Neural crest cell (in vitro differentiated cells): ENCODE results near the gene PPARA. TPM values are rescaled to one million over a fixed set of nuclear protein-coding genes. Genes with fewer than 3 reads are reported as not detected.

Source experiments
- DNase-seq: peaks from one replicate; pipeline ENCODE4 v3.0.0; 2021; ENCODE audit warnings: low read depth, mixed read lengths, low spot score
- H3K27ac Mint-ChIP-seq: one replicate; pipeline ENCODE4 v1.8.0; 2021; ENCODE audit warnings: mild to moderate bottlenecking, mixed read lengths; ENCODE audit not compliant: unreplicated experiment
- H3K27me3 Mint-ChIP-seq: 2 replicates; pipeline ENCODE4 v1.8.0; 2021; ENCODE audit warnings: low read depth, mild to moderate bottlenecking, mixed read lengths
- H3K36me3 Mint-ChIP-seq: 2 replicates; pipeline ENCODE4 v1.8.0; 2021; ENCODE audit warnings: low read depth, mild to moderate bottlenecking, mixed read lengths
- H3K4me1 Mint-ChIP-seq: 2 replicates; pipeline ENCODE4 v1.8.0; 2021; ENCODE audit warnings: mixed read lengths
- H3K4me3 Mint-ChIP-seq: one replicate; pipeline ENCODE4 v1.8.0; 2021; ENCODE audit warnings: mild to moderate bottlenecking, mixed read lengths
- H3K9me3 Mint-ChIP-seq: 2 replicates; pipeline ENCODE4 v1.8.0; 2021; ENCODE audit warnings: mixed read lengths
- total RNA-seq: library from RNA; stranded (reverse); gene quantifications from 2 replicates; pipeline ENCODE4 v1.2.1, GENCODE V29; 2021
- TF ChIP-seq, protein P1 (sequence below): fragments of 200-600 bp; sonication (generic); conservative IDR thresholded peaks from 2 replicates; pipeline ENCODE4 v1.5.0; 2021; ENCODE audit warnings: antibody characterized with exemption, mild to moderate bottlenecking

Gene PPARA
- total RNA-seq, 1 donor from 2014 or later: 15.6 TPM

DNA sequence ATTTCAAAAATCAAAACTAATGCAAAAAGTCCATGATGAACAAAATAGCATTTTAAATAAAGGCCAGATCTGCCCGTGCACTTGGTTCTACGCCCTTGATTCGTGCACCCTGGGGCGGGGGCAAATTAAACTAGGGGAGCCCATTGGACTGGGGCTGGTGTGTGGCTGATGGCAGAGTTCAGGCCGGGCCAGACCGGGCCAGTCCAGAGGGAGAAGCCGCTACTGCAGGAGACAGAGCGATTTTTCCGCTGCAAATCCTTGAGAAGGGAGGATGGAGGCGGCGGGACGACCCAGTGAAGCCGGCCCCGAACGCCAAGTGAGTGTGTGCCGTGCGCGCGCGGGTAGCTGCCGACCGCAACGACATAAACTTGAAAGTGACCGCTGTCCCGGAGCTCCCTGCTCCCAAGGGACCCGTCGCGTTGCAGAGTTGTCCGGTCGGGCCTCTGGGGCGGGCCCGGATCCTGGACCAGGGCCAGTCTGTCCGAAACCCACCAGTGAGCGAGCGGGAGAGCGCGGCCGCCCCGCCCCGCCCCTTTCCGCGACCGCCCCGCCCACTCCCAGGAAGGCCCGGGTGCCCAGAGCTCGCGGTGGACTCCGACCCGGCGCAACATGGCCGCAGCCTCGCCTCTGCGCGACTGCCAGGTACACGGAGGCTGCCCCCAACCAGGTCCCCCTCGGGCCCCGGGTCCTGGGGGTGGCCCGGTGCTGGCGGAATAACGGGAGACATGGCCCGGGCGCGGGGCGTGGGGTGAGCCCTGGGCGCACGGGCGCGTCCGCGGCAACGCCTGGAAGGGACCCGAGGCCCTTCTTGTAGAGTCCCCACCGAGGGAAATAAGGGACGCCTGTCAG is 117.3 kb downstream of the PPARA start, which contains the start of gene TTC38:
Gene TTC38 (plus strand): TSS at position 578 of the 849 bp plus-strand sequence. CDS start 32 bp downstream, at position 610.
- H3K36me3 Mint-ChIP-seq: peaks cover 20% of the 10 kb centered on the region
- H3K27me3 Mint-ChIP-seq: peaks cover 44% of the 10 kb centered on the region
- DNase-seq: peak; percentile 67
- H3K4me1 Mint-ChIP-seq: peaks cover 20% of the 10 kb centered on the region
- peak within 1 kb of the TSS; percentile 93 for H3K4me3 Mint-ChIP-seq
- H3K27ac Mint-ChIP-seq: peak within 1 kb of the TSS; percentile 75
- peaks cover 12% of the 10 kb centered on the region for H3K9me3 Mint-ChIP-seq
- TF ChIP-seq, protein P1, sequence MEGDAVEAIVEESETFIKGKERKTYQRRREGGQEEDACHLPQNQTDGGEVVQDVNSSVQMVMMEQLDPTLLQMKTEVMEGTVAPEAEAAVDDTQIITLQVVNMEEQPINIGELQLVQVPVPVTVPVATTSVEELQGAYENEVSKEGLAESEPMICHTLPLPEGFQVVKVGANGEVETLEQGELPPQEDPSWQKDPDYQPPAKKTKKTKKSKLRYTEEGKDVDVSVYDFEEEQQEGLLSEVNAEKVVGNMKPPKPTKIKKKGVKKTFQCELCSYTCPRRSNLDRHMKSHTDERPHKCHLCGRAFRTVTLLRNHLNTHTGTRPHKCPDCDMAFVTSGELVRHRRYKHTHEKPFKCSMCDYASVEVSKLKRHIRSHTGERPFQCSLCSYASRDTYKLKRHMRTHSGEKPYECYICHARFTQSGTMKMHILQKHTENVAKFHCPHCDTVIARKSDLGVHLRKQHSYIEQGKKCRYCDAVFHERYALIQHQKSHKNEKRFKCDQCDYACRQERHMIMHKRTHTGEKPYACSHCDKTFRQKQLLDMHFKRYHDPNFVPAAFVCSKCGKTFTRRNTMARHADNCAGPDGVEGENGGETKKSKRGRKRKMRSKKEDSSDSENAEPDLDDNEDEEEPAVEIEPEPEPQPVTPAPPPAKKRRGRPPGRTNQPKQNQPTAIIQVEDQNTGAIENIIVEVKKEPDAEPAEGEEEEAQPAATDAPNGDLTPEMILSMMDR: no peak

DNA sequence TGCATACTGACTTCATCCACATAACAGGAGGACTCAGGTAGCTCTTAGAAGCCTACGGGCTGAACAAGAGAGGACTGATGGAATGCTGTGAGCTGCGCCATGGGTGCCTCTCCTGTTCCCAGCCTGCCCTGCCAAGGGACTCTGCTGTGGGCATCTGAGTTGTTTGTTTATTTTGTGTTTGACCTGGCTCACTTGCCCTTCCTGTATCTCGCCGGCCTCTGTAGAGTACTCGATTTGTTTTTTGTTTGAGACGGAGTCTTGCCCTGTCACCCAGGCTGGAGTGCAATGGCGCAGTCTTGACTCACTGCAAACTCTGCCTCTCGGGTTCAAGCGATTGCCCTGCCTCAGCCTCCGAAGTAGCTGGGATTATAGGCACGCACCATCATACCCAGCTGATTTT is 119.2 kb downstream of the PPARA start:
- Mint-ChIP-seq H3K27ac (no peak overlapping the region), H3K4me1 (peaks cover 20% of the 10 kb centered on the region), H3K27me3 (peaks cover 30% of the 10 kb centered on the region), H3K4me3 (peak overlapping the region; percentile 93), H3K36me3 (peaks cover 17% of the 10 kb centered on the region), H3K9me3 (peaks cover 5% of the 10 kb centered on the region)
- TF ChIP-seq, protein P1: no peak
- no peak for DNase-seq

GRCh38 chr22:46272196-46272595 is 121.9 kb downstream of the PPARA start:
- peaks cover 18% of the 10 kb centered on the region for H3K4me1 Mint-ChIP-seq
- TF ChIP-seq, protein P1: no peak
- no peaks in the 10 kb centered on the region for H3K9me3 Mint-ChIP-seq
- H3K27ac Mint-ChIP-seq: no peak overlapping the region
- H3K27me3 Mint-ChIP-seq: peaks cover 5% of the 10 kb centered on the region
- no peak overlapping the region for H3K4me3 Mint-ChIP-seq
- no peak for DNase-seq
- H3K36me3 Mint-ChIP-seq: peaks cover 17% of the 10 kb centered on the region

DNA sequence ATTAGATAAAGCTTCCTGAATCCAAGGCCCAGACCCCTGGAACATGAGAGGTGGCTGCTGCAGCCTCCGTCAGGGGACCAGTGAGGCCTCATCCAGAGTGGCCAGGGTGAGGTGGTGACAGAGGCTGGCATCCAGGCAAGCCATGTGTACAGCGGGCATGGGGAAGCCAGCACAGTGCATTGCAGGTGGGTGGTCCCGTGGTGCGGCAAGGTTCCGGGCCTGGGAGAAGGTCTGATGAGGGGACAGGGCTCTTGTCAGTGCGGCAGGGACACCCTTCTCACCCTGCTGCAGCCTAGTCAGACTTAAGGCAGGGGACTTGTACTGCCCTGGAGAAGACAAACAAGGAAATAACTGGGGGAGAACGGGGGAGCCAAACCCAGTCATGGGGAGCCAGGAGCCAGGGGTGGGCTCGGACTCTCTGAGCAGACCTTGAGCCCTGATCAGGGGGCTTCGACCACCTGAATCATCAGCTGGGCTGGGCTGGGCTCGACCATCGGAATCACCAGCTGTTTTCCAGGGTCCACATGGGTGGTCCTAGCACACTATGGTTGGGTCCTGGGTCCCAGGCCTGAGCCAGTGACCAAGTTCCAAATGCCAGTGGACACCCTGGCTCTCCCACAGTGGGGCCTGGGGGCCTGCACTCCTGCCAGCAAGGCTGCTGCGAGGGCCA is 122.6 kb downstream of the PPARA start:
- Mint-ChIP-seq H3K4me1 (peaks cover 13% of the 10 kb centered on the region), H3K27ac (no peak overlapping the region), H3K4me3 (no peak overlapping the region), H3K36me3 (peaks cover 13% of the 10 kb centered on the region), H3K27me3 (no peaks in the 10 kb centered on the region), H3K9me3 (no peaks in the 10 kb centered on the region)
- DNase-seq: no peak
- TF ChIP-seq, protein P1: no peak

GRCh38 chr22:46273432-46274148 is 123.3 kb downstream of the PPARA start:
- no peak overlapping the region for H3K4me3 Mint-ChIP-seq
- TF ChIP-seq, protein P1: no peak
- DNase-seq: no peak
- peaks cover 13% of the 10 kb centered on the region for H3K36me3 Mint-ChIP-seq
- peaks cover 9% of the 10 kb centered on the region for H3K4me1 Mint-ChIP-seq
- H3K9me3 Mint-ChIP-seq: no peaks in the 10 kb centered on the region
- H3K27me3 Mint-ChIP-seq: no peaks in the 10 kb centered on the region
- H3K27ac Mint-ChIP-seq: no peak overlapping the region
